Measurements from ENCODE around the gene KLHDC4.

GRCh38 chr16:87686697-87687096, 79.1 kb downstream of the KLHDC4 start:
- TF ChIP-seq, protein P1, sequence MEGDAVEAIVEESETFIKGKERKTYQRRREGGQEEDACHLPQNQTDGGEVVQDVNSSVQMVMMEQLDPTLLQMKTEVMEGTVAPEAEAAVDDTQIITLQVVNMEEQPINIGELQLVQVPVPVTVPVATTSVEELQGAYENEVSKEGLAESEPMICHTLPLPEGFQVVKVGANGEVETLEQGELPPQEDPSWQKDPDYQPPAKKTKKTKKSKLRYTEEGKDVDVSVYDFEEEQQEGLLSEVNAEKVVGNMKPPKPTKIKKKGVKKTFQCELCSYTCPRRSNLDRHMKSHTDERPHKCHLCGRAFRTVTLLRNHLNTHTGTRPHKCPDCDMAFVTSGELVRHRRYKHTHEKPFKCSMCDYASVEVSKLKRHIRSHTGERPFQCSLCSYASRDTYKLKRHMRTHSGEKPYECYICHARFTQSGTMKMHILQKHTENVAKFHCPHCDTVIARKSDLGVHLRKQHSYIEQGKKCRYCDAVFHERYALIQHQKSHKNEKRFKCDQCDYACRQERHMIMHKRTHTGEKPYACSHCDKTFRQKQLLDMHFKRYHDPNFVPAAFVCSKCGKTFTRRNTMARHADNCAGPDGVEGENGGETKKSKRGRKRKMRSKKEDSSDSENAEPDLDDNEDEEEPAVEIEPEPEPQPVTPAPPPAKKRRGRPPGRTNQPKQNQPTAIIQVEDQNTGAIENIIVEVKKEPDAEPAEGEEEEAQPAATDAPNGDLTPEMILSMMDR (IDR thresholded peaks at IDR 0.05), result no peak
- TF ChIP-seq POLR2A (IDR thresholded peaks at IDR 0.05), result no peak
- no peak for TF ChIP-seq EP300 (IDR thresholded peaks at IDR 0.05)
- no peak for TF ChIP-seq POLR2AphosphoS5 (IDR thresholded peaks at IDR 0.05)
